ENCODE results near the gene ARL6.
A peak's percentile ranks its signal among the peaks of the same experiment; 100 is the strongest.

ARL6 gene

GRCh38 chr3:97793420-97794019 lies 29.0 kb downstream of the ARL6 start:
- H4K20me1 ChIP-seq (ENCODE audit: insufficient read depth): no peaks in the 10 kb centered on the region
- no peak overlapping the region for H3K4me3 ChIP-seq (IDR thresholded peaks at IDR 0.05; ENCODE audit: insufficient read depth, low read depth, low read length)
- no peaks in the 10 kb centered on the region for H3K79me2 ChIP-seq (ENCODE audit: insufficient read depth, low read depth)
- H3K4me2 ChIP-seq: no peak overlapping the region
- H3K27me3 ChIP-seq (ENCODE audit: insufficient read depth, low read depth): no peaks in the 10 kb centered on the region
- H3K9ac ChIP-seq: no peak overlapping the region
- peak; percentile 81 for TF ChIP-seq CTCF (conservative IDR thresholded peaks at IDR 0.05; ENCODE audit: low read depth, low read length)
- peaks cover 3% of the 10 kb centered on the region for H3K4me1 ChIP-seq (ENCODE audit: low read depth, poor library complexity, severe bottlenecking)
- H2AFZ ChIP-seq (ENCODE audit: low read depth): no peak overlapping the region
- no peak overlapping the region for H3K27ac ChIP-seq
- H3K36me3 ChIP-seq (ENCODE audit: insufficient read depth): no peaks in the 10 kb centered on the region

GRCh38 chr3:97795951-97796350 lies 31.4 kb downstream of the ARL6 start:
- Histone ChIP-seq H3K36me3 (ENCODE audit: insufficient read depth) (no peaks in the 10 kb centered on the region), H3K27ac (no peak overlapping the region), H3K79me2 (ENCODE audit: insufficient read depth, low read depth) (no peaks in the 10 kb centered on the region), H3K4me1 (ENCODE audit: low read depth, poor library complexity, severe bottlenecking) (peaks cover 3% of the 10 kb centered on the region), H3K4me2 (no peak overlapping the region), H3K4me3 (IDR thresholded peaks at IDR 0.05; ENCODE audit: insufficient read depth, low read depth, low read length) (no peak overlapping the region), H2AFZ (ENCODE audit: low read depth) (no peak overlapping the region), H4K20me1 (ENCODE audit: insufficient read depth) (no peaks in the 10 kb centered on the region), H3K9ac (no peak overlapping the region), H3K27me3 (ENCODE audit: insufficient read depth, low read depth) (no peaks in the 10 kb centered on the region)
- no peak for TF ChIP-seq CTCF (conservative IDR thresholded peaks at IDR 0.05; ENCODE audit: low read depth, low read length)

- no peak overlapping the region for H2AFZ ChIP-seq (ENCODE audit: low read depth)
- H3K27me3 ChIP-seq (ENCODE audit: insufficient read depth, low read depth): no peaks in the 10 kb centered on the region
- no peak overlapping the region for H3K4me3 ChIP-seq (IDR thresholded peaks at IDR 0.05; ENCODE audit: insufficient read depth, low read depth, low read length)
- no peak overlapping the region for H3K4me2 ChIP-seq
- TF ChIP-seq CTCF (conservative IDR thresholded peaks at IDR 0.05; ENCODE audit: low read depth, low read length): no peak
- no peak overlapping the region for H3K9ac ChIP-seq
- no peaks in the 10 kb centered on the region for H3K79me2 ChIP-seq (ENCODE audit: insufficient read depth, low read depth)
- H3K36me3 ChIP-seq (ENCODE audit: insufficient read depth): no peaks in the 10 kb centered on the region
- no peaks in the 10 kb centered on the region for H3K4me1 ChIP-seq (ENCODE audit: low read depth, poor library complexity, severe bottlenecking)
- no peaks in the 10 kb centered on the region for H4K20me1 ChIP-seq (ENCODE audit: insufficient read depth)
- H3K27ac ChIP-seq: no peak overlapping the region
These were observed 39.9 kb downstream of the ARL6 start for GRCh38 chr3:97804471-97804870.

- no peaks in the 10 kb centered on the region for H4K20me1 ChIP-seq (ENCODE audit: insufficient read depth)
- no peak overlapping the region for H3K9ac ChIP-seq
- no peaks in the 10 kb centered on the region for H3K79me2 ChIP-seq (ENCODE audit: insufficient read depth, low read depth)
- H3K4me1 ChIP-seq (ENCODE audit: low read depth, poor library complexity, severe bottlenecking): no peaks in the 10 kb centered on the region
- H3K36me3 ChIP-seq (ENCODE audit: insufficient read depth): no peaks in the 10 kb centered on the region
- H3K4me3 ChIP-seq (IDR thresholded peaks at IDR 0.05; ENCODE audit: insufficient read depth, low read depth, low read length): no peak overlapping the region
- H3K27me3 ChIP-seq (ENCODE audit: insufficient read depth, low read depth): no peaks in the 10 kb centered on the region
- no peak overlapping the region for H3K4me2 ChIP-seq
- no peak overlapping the region for H2AFZ ChIP-seq (ENCODE audit: low read depth)
- no peak for TF ChIP-seq CTCF (conservative IDR thresholded peaks at IDR 0.05; ENCODE audit: low read depth, low read length)
- H3K27ac ChIP-seq: no peak overlapping the region
These were observed 46.3 kb downstream of the ARL6 start for GRCh38 chr3:97810779-97811390.

Measured in KMS-11 (cell line).